Measurements from ENCODE around the gene TWF1.
A peak's percentile ranks its signal among the peaks of the same experiment; 100 is the strongest.

Gene TWF1

DNA sequence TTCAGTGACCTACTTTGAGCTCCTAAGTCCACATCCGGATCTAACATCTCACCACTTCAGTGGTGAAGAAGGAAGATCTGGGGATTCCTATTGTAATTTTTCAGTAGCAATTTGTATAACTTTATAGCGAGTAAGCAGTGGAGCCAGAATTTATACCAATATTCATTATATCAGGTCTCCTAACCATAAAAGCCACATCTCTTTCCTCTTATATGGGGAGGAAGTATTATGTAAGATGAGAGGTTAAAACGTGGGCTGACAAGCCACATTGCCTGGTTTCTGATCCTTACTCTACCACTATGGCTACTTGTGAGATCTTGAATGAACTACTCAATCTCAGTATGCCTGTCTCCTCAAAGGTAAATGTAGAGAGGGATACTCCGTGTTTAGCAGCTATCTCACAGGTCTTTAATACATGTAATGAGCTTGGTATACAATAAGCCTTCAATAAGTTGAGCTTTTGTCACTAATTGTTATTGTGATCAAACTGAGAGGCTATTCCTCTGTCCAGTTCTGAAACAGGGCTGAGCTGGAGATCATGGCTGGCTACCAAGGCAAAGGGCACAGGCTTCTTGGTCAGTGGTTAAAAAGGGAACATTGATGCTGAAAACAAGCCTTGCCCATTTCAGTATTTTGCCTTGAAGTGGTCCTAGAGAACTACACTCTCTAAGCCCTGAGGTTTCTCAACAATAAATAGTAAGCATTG lies 26.5 kb upstream of the TWF1 start:
- H3K4me3 ChIP-seq (ENCODE audit: low read length) = no peak overlapping the region
- no peaks in the 10 kb centered on the region for H3K27me3 ChIP-seq (ENCODE audit: control insufficient read depth, insufficient read depth, low read length)
- H3K9ac ChIP-seq (ENCODE audit: low read length) = no peak overlapping the region
- no peak overlapping the region for H3K27ac ChIP-seq (ENCODE audit: low read depth, low read length)
- peaks cover 9% of the 10 kb centered on the region for H3K4me1 ChIP-seq (ENCODE audit: control insufficient read depth, insufficient read depth, low read length)
- H3K36me3 ChIP-seq (ENCODE audit: control insufficient read depth, insufficient read depth, low read length) = no peaks in the 10 kb centered on the region

DNA sequence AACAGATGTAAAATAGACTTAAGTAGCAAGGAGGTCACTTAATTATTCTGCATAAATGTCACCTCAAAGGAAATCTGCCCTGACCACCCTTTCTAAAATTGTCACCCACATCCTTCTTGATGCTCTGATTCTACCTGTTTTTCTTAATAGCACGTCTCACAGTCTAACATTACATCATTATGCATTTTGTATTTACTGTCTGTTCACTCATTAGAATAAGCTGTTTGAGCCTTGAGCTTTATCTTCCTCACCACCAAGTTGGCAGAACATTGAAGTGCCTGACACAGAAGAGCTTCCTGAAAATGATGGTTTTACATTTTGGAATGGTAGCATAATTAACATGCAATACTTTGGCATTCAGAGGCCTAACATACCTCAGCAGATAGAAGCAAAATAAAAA lies 21.0 kb upstream of the TWF1 start:
- Histone ChIP-seq H3K4me1 (ENCODE audit: control insufficient read depth, insufficient read depth, low read length) (no peaks in the 10 kb centered on the region), H3K27me3 (ENCODE audit: control insufficient read depth, insufficient read depth, low read length) (no peaks in the 10 kb centered on the region), H3K27ac (ENCODE audit: low read depth, low read length) (no peak overlapping the region), H3K9ac (ENCODE audit: low read length) (no peak overlapping the region), H3K36me3 (ENCODE audit: control insufficient read depth, insufficient read depth, low read length) (no peaks in the 10 kb centered on the region), H3K4me3 (ENCODE audit: low read length) (no peak overlapping the region)

DNA sequence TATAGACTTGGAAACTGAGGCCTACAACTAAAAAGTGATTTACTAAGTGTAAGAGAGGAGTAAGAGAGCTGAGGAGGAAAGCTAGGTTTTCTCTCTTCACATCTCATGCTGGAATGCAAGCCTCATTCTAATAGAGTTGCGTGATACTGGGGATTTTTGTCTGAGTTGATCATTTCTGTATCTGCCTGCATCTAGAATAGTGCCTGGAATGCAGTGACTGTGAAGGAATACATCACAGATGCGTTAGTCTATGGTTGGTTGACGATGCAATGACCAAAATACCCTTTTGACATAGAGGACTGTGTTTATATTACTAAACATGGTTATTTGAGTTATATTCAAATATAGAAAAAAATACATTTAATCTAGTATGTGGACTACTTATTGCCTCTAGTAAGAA lies 20.6 kb upstream of the TWF1 start:
- H3K27me3 ChIP-seq (ENCODE audit: control insufficient read depth, insufficient read depth, low read length) = no peaks in the 10 kb centered on the region
- no peak overlapping the region for H3K4me3 ChIP-seq (ENCODE audit: low read length)
- H3K36me3 ChIP-seq (ENCODE audit: control insufficient read depth, insufficient read depth, low read length) = no peaks in the 10 kb centered on the region
- no peak overlapping the region for H3K27ac ChIP-seq (ENCODE audit: low read depth, low read length)
- H3K4me1 ChIP-seq (ENCODE audit: control insufficient read depth, insufficient read depth, low read length) = no peaks in the 10 kb centered on the region
- no peak overlapping the region for H3K9ac ChIP-seq (ENCODE audit: low read length)

DNA sequence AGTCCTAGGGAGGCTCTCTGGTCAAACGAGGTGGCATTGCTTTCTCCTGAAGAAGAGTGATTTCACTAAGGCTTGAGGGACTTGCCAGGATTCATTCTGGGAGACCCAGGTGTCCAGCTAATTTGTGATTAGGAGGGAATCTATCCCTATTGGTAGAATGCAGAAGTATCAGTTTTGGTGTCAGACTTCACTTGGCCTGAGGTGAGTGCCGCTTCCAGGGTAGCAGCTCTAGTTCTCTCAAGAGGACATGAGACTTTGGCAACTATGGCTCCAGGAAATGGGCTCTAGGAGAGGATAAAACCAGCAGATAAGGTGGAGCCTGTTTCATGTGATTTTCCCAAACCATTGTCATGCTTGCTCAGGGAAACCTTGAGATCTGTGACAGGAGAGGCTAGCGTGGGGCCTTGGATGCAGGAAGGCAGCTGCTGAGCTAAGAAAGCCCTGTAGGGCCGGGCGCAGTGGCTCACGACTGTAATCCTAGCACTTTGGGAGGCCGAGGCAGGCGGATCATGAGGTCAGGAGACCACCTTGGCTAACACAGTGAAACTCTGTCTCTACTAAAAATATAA lies 18.2 kb upstream of the TWF1 start:
- H3K4me1 ChIP-seq (ENCODE audit: control insufficient read depth, insufficient read depth, low read length) = no peaks in the 10 kb centered on the region
- H3K9ac ChIP-seq (ENCODE audit: low read length) = no peak overlapping the region

DNA sequence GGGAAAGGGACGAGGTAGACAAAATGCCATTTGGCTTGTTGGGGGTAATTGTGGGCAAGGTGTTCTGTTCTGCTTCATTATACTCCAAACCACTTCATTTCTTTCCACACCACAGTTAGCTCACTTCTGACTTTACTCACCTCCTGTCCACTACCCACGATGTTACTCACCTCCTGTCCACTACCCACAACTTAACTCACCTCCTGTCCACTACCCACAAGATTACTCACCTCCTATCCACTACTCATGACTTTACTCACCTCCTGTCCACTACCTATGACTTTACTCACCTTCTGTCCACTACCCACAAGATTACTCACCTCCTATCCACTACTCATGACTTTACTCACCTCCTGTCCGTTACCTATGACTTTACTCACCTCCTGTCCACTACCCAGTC lies 10.1 kb upstream of the TWF1 start:
- H3K36me3 ChIP-seq (ENCODE audit: control insufficient read depth, insufficient read depth, low read length) = no peaks in the 10 kb centered on the region
- no peak overlapping the region for H3K9ac ChIP-seq (ENCODE audit: low read length)
- H3K27me3 ChIP-seq (ENCODE audit: control insufficient read depth, insufficient read depth, low read length) = no peaks in the 10 kb centered on the region
- H3K4me3 ChIP-seq (ENCODE audit: low read length) = no peak overlapping the region
- no peaks in the 10 kb centered on the region for H3K4me1 ChIP-seq (ENCODE audit: control insufficient read depth, insufficient read depth, low read length)
- no peak overlapping the region for H3K27ac ChIP-seq (ENCODE audit: low read depth, low read length)

More for the DNA sequence above, 18.2 kb upstream of the TWF1 start:
- Histone ChIP-seq H3K27ac (ENCODE audit: low read depth, low read length) (no peak overlapping the region), H3K36me3 (ENCODE audit: control insufficient read depth, insufficient read depth, low read length) (no peaks in the 10 kb centered on the region), H3K4me3 (ENCODE audit: low read length) (no peak overlapping the region), H3K27me3 (ENCODE audit: control insufficient read depth, insufficient read depth, low read length) (no peaks in the 10 kb centered on the region)

DNA sequence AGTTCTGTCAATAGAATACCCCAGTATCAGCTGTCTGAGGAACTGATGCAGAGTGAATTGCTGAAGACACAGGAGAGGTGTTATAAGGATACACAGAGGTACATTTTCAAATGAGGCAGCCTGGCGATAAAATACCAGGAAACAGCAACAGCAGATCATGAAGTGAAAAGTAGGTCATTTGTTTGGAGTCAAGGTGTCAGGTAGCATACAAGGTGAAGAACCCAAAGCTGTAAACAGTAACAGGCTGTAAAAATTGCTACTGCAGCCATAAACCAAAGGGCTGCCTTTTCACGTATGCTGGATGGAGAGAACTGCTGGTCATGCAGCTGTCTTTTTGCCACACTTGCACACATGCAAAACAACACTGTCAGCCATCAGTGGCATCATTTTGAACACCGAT lies 9.3 kb upstream of the TWF1 start:
- Histone ChIP-seq H3K36me3 (ENCODE audit: control insufficient read depth, insufficient read depth, low read length) (no peaks in the 10 kb centered on the region), H3K4me3 (ENCODE audit: low read length) (no peak overlapping the region), H3K4me1 (ENCODE audit: control insufficient read depth, insufficient read depth, low read length) (no peaks in the 10 kb centered on the region), H3K27ac (ENCODE audit: low read depth, low read length) (no peak overlapping the region), H3K9ac (ENCODE audit: low read length) (no peak overlapping the region), H3K27me3 (ENCODE audit: control insufficient read depth, insufficient read depth, low read length) (no peaks in the 10 kb centered on the region)

DNA sequence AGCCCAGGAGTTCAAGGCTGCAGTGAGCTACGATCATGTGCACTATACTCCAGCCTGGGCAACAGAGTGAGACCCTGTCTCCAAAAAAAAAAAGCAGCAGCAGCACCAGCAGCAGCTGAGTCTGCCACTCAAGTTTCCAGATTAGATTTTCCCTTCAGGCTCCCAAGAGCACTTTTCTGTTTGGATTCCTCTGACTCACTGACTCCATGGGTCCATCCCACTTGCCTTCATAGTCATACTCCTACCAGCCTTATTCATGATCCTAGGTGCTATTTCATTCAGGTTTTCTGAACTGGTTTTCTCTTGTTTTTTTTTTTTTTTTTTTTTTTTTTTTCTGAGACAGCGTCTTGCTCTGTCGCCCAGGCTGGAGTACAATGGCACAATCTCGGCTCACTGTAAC lies 6.8 kb upstream of the TWF1 start:
- Histone ChIP-seq H3K27ac (ENCODE audit: low read depth, low read length) (no peak overlapping the region), H3K36me3 (ENCODE audit: control insufficient read depth, insufficient read depth, low read length) (no peaks in the 10 kb centered on the region), H3K27me3 (ENCODE audit: control insufficient read depth, insufficient read depth, low read length) (no peaks in the 10 kb centered on the region), H3K4me3 (ENCODE audit: low read length) (no peak overlapping the region), H3K9ac (ENCODE audit: low read length) (no peak overlapping the region), H3K4me1 (ENCODE audit: control insufficient read depth, insufficient read depth, low read length) (no peaks in the 10 kb centered on the region)

DNA sequence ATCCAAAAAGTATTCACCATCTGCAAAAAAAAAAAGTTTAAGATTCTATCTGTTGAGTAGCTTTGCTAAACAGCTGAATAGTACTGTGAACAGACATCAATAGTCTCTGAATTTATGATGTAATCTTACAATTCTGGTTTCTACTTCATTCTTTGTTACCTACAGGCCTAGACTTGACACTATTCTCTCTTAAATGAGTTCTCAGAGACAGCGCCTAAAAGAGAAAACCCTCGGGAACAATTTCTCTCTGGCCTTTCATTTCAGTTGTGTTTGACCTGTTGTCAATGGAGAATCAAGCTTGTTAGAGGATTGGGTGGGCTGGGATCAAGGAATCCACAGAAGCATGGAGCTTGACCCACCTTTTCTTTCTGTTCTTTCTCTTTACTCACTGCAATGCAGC lies 5.9 kb upstream of the TWF1 start:
- Histone ChIP-seq H3K27ac (ENCODE audit: low read depth, low read length) (no peak overlapping the region), H3K36me3 (ENCODE audit: control insufficient read depth, insufficient read depth, low read length) (no peaks in the 10 kb centered on the region), H3K27me3 (ENCODE audit: control insufficient read depth, insufficient read depth, low read length) (no peaks in the 10 kb centered on the region), H3K9ac (ENCODE audit: low read length) (no peak overlapping the region), H3K4me3 (ENCODE audit: low read length) (no peak overlapping the region), H3K4me1 (ENCODE audit: control insufficient read depth, insufficient read depth, low read length) (no peaks in the 10 kb centered on the region)

DNA sequence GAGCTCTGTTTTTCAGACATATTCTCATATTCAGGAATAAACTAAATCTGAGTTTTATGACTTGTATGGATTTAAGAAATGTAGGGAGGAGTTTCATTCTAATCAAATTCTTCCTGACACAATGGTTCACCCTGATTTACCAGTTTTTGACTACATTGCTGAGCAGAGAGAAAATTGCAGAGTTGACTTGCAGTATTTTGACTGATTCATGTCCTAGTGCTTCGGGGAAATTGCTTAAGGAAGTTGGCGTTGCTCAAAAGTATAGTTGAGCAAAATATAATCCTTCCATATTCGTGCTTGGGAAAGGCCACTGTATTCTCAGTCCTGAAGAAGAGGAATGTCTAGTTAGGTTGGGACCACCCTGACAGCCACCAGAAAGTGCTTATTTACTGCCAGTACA lies 1.3 kb upstream of the TWF1 start:
- no peak overlapping the region for H3K9ac ChIP-seq (ENCODE audit: low read length)
- H3K4me3 ChIP-seq (ENCODE audit: low read length) = no peak overlapping the region
- H3K27me3 ChIP-seq (ENCODE audit: control insufficient read depth, insufficient read depth, low read length) = no peaks in the 10 kb centered on the region
- H3K27ac ChIP-seq (ENCODE audit: low read depth, low read length) = no peak overlapping the region
- no peaks in the 10 kb centered on the region for H3K36me3 ChIP-seq (ENCODE audit: control insufficient read depth, insufficient read depth, low read length)
- H3K4me1 ChIP-seq (ENCODE audit: control insufficient read depth, insufficient read depth, low read length) = peaks cover 3% of the 10 kb centered on the region

DNA sequence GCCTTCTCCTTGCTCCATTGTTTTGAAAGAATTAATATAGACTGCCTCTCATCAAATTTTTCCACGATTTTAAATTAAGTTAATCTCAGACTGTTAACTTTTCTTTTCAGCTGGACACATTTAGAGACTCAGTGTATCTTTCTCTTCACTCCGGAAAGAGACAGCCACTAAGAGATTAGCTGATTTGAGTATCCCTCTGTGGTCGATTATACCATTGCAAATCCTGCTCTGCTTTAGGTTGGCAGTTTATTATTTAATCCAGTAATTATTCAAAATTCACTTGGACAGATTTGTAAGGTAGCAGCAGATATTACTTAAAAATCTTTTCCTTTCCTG lies 588 bp upstream of the TWF1 start:
- H3K27me3 ChIP-seq (ENCODE audit: control insufficient read depth, insufficient read depth, low read length) = no peaks in the 10 kb centered on the region
- peak overlapping the region; percentile 99 for H3K27ac ChIP-seq (ENCODE audit: low read depth, low read length)
- H3K4me1 ChIP-seq (ENCODE audit: control insufficient read depth, insufficient read depth, low read length) = peaks cover 3% of the 10 kb centered on the region
- H3K9ac ChIP-seq (ENCODE audit: low read length) = peak overlapping the region; percentile 60
- peak overlapping the region; percentile 74 for H3K4me3 ChIP-seq (ENCODE audit: low read length)
- H3K36me3 ChIP-seq (ENCODE audit: control insufficient read depth, insufficient read depth, low read length) = peaks cover 2% of the 10 kb centered on the region

DNA sequence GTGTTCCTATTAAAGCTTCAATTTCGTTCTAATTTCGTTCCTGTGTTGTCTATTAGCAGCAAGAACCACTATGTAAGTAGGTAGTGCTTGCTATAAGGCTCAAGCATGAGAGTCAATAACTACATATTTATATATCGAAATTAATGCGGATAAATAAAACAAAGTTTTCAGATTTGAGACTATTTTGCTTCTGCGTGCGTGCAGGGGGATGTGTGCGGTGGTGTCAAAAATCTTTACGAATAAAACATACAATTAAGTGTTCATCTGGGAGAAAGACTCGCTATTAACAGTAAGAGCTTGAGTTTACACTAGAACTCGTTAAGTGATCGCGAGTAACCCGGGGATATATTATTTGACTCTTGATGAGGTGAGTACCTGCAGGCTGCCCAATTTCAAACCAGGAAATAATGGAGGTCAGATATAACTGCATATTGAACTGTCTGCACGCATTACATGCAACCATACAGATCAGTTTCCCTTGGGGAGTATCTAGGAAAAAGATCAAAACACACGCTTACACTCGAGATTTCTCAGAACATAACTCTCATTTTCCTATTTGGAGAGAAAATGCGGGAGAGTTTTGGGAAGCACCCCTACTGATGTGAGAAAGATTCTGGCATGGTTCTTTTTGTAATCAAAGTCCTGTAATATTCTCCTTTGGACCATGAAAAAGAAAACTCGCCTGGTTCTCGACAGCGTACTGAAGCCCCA lies 813 bp downstream of the TWF1 start:
- Histone ChIP-seq H3K36me3 (ENCODE audit: control insufficient read depth, insufficient read depth, low read length) (peaks cover 2% of the 10 kb centered on the region), H3K27ac (ENCODE audit: low read depth, low read length) (peak overlapping the region; percentile 99), H3K9ac (ENCODE audit: low read length) (peak overlapping the region; percentile 79), H3K4me1 (ENCODE audit: control insufficient read depth, insufficient read depth, low read length) (peaks cover 3% of the 10 kb centered on the region), H3K4me3 (ENCODE audit: low read length) (peak overlapping the region; percentile 83), H3K27me3 (ENCODE audit: control insufficient read depth, insufficient read depth, low read length) (no peaks in the 10 kb centered on the region)

DNA sequence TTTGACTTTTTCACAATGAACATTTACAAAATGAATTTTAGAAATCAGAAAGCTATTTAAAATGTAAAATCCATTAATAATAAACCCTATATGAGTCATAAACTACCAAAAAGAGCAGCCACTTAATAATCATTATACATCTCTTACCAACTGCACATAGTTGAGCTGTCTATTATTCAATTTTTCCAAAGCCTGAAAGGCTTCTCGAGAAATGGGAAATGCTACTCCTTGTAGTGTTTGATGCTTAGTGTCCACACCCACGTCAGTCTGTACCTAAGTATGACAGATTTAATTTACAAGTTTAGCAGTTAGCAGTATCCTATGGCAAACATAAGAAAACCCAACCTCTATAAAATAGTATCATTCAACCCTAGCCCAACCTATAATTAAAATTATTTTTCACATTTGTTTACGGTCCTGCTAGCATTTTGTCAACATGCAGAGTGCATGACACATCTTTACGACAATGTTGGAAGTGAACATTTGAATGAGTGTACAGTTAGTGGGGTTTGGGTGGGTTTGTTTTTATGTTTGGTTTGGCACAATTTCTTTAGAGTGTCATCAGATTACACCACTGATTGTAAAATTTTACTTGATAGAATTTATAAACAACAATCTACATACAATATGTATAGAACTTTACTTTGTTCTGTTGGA lies 8.4 kb downstream of the TWF1 start:
- Histone ChIP-seq H3K4me3 (ENCODE audit: low read length) (no peak overlapping the region), H3K36me3 (ENCODE audit: control insufficient read depth, insufficient read depth, low read length) (peaks cover 7% of the 10 kb centered on the region), H3K9ac (ENCODE audit: low read length) (no peak overlapping the region), H3K27me3 (ENCODE audit: control insufficient read depth, insufficient read depth, low read length) (no peaks in the 10 kb centered on the region), H3K4me1 (ENCODE audit: control insufficient read depth, insufficient read depth, low read length) (no peaks in the 10 kb centered on the region), H3K27ac (ENCODE audit: low read depth, low read length) (no peak overlapping the region)
